Endothelial cell of umbilical vein (primary cell): ENCODE data around the gene HABP4. TPM values are rescaled to one million over a fixed set of nuclear protein-coding genes. Genes with fewer than 3 reads are reported as not detected.
A peak's percentile ranks its signal among the peaks of the same experiment; 100 is the strongest.

Source experiments
- BruUV-seq: library from RNA; stranded (reverse); fragments of 400-500 nt; replicated peaks from 2 replicates; lab custom pipeline; 2021; lab: Mats Ljungman, UMichigan
- CTCF ChIA-PET: fragments of 300-600, 350-600 bp; sonication (Branson Sonifier 250); formaldehyde crosslinking; loops from one replicate; lab custom pipeline; 2021; ENCODE audit warnings: antibody characterized with exemption, inconsistent platforms; lab: Charles Lee
- POLR2A ChIA-PET: fragments of 300-600, 350-600 bp; sonication (Branson Sonifier 250); formaldehyde crosslinking; loops from one replicate; lab custom pipeline; 2021; ENCODE audit warnings: antibody characterized with exemption, inconsistent platforms; lab: Charles Lee
- DNase-seq: peaks from one replicate; pipeline ENCODE4 v3.0.0-alpha.2; 2011; ENCODE audit warnings: low read depth, low spot score
- FAIRE-seq: peaks from 2 replicates; lab custom pipeline; 2011; peaks lifted over from hg19 to GRCh38; lab: Jason Lieb, UNC
- H2AFZ ChIP-seq: 2 replicates; pipeline ENCODE4 v1.6.0; 2012; ENCODE audit warnings: low read depth, low read length, control low read depth, inconsistent platforms
- H3K27ac ChIP-seq: 2 replicates; pipeline ENCODE4 v1.5.1; 2011; ENCODE audit warnings: low read depth, mild to moderate bottlenecking, control low read depth, low read length, moderate library complexity; ENCODE audit not compliant: insufficient read depth
- H3K27me3 ChIP-seq, 2 experiments: 2 replicates each; pipeline versions ENCODE4 v1.6.0 to v1.6.1; 2011; ENCODE audit warnings: low read length in 2 of 2, mixed read lengths in 1 of 2; ENCODE audit not compliant: control insufficient read depth in 2 of 2, insufficient read depth in 2 of 2
- H3K36me3 ChIP-seq, 2 experiments: 2 replicates in 1 of 2; 3 replicates in 1 of 2; pipeline ENCODE4 v1.5.1; 2011; ENCODE audit warnings: low read length in 2 of 2, mild to moderate bottlenecking in 1 of 2, moderate library complexity in 1 of 2; ENCODE audit not compliant: control insufficient read depth in 2 of 2, insufficient read depth in 2 of 2; ENCODE audit errors: extremely low read depth in 1 of 2
- H3K4me1 ChIP-seq: 3 replicates; pipeline ENCODE4 v1.5.1; 2011; ENCODE audit warnings: mild to moderate bottlenecking, low read length; ENCODE audit not compliant: control insufficient read depth, insufficient read depth; ENCODE audit errors: extremely low read depth
- H3K4me2 ChIP-seq: 2 replicates; pipeline ENCODE4 v1.6.1; 2011; ENCODE audit warnings: low read length, control low read depth, mixed read lengths; ENCODE audit not compliant: insufficient read depth
- H3K4me3 ChIP-seq, 3 experiments: fragments of 200-600 bp in 1 of 3; sonication (generic), shearing (Covaris generic) in 1 of 3; replicated peaks in 1 of 3; 2 replicates each; pipeline ENCODE4 v1.5.1; 2011 to 2016; ENCODE audit warnings: control low read depth in 3 of 3, low read length in 3 of 3, mild to moderate bottlenecking in 2 of 3, inconsistent platforms in 1 of 3, low read depth in 1 of 3, moderate library complexity in 1 of 3; ENCODE audit not compliant: insufficient read depth in 1 of 3
- H3K79me2 ChIP-seq: 2 replicates; pipeline ENCODE4 v1.6.0; 2012; ENCODE audit warnings: low read length, inconsistent platforms; ENCODE audit not compliant: control insufficient read depth, insufficient read depth
- H3K9ac ChIP-seq: replicated peaks from 2 replicates; pipeline ENCODE3; 2011; ENCODE audit warnings: low read length, control low read depth; ENCODE audit not compliant: insufficient read depth; ENCODE audit errors: extremely low read depth
- H3K9me1 ChIP-seq: replicated peaks from 3 replicates; pipeline ENCODE4 v1.6.0; 2011; ENCODE audit warnings: mild to moderate bottlenecking, low read length; ENCODE audit not compliant: control insufficient read depth, insufficient read depth; ENCODE audit errors: extremely low read depth
- H3K9me3 ChIP-seq: replicated peaks from 2 replicates; pipeline ENCODE4 v1.5.1; 2012; ENCODE audit warnings: low read length, inconsistent platforms; ENCODE audit not compliant: control insufficient read depth, insufficient read depth
- H4K20me1 ChIP-seq: replicated peaks from 2 replicates; pipeline ENCODE3; 2011; ENCODE audit warnings: mild to moderate bottlenecking, low read length; ENCODE audit not compliant: control insufficient read depth, insufficient read depth; ENCODE audit errors: extremely low read depth
- CTCF ChIP-seq, 2 donors: IDR thresholded peaks; 1 replicate in 1 of 2; 2 replicates in 1 of 2; pipeline ENCODE4 v1.5.1; 2011; ENCODE audit warnings: low read length in 2 of 2, mild to moderate bottlenecking in 2 of 2, moderate library complexity in 2 of 2, control low read depth in 1 of 2, inconsistent platforms in 1 of 2, low read depth in 1 of 2; ENCODE audit not compliant: insufficient read depth in 1 of 2; ENCODE audit errors: extremely low read depth in 1 of 2
- EZH2 ChIP-seq: IDR thresholded peaks from 2 replicates; pipeline ENCODE4 v1.6.1; 2012; ENCODE audit warnings: borderline replicate concordance, low read depth, mild to moderate bottlenecking, moderate library complexity, low read length, inconsistent platforms; ENCODE audit not compliant: severe bottlenecking
- FOS ChIP-seq: IDR thresholded peaks from 2 replicates; pipeline ENCODE4 v1.6.1; 2011; ENCODE audit warnings: mild to moderate bottlenecking, low read length, moderate library complexity, borderline replicate concordance; ENCODE audit not compliant: insufficient read depth
- GATA2 ChIP-seq: IDR thresholded peaks from 2 replicates; pipeline ENCODE4 v1.7.0; 2011; ENCODE audit warnings: low read depth, mild to moderate bottlenecking, moderate library complexity, mixed read lengths, low read length; ENCODE audit not compliant: insufficient read length, insufficient read depth
- JUN ChIP-seq: IDR thresholded peaks from 2 replicates; pipeline ENCODE4 v1.6.1; 2011; ENCODE audit warnings: borderline replicate concordance, low read depth; ENCODE audit not compliant: insufficient read length, insufficient read depth
- MYC ChIP-seq: IDR thresholded peaks from one replicate; pipeline ENCODE4 v1.6.1; 2011; ENCODE audit warnings: mild to moderate bottlenecking, low read depth, low read length
- POLR2A ChIP-seq: IDR thresholded peaks from 2 replicates; pipeline ENCODE4 v1.6.1; 2012; ENCODE audit warnings: low read depth, mild to moderate bottlenecking, control low read depth, low read length
- POLR2AphosphoS5 ChIP-seq: IDR thresholded peaks from 2 replicates; pipeline ENCODE4 v1.6.1; 2012; ENCODE audit warnings: low read depth, mild to moderate bottlenecking, control low read depth, low read length, moderate library complexity; ENCODE audit not compliant: insufficient read depth
- dilution Hi-C: fragments of 300-500 bp; cut with MboI; formaldehyde crosslinking; loops from one replicate; pipeline ENCODE4 v1.15.0; 2019; ENCODE audit warnings: low sequenced_read_pairs; ENCODE audit not compliant: extremely low pct_ligation_motif_present
- intact Hi-C: fragments of 100-400 bp; cut with micrococcal nuclease; formaldehyde crosslinking; loops from one replicate; pipeline ENCODE4 v1.10.0; 2022
- polyA plus RNA-seq, 4 experiments: library from polyadenylated mRNA; depleted of rRNA in 3 of 4; stranded (reverse) in 3 of 4; unstranded in 1 of 4; fragments of >200 nt; gene quantifications; 2 replicates each; pipeline versions ENCODE4 v1.2.1 to v1.2.3, GENCODE V29; 2011 to 2012; ENCODE audit warnings: missing spikeins in 1 of 4
- total RNA-seq: library from RNA; stranded (reverse); gene quantifications from 2 replicates; pipeline ENCODE4 v1.2.3, GENCODE V29; 2021
- TF ChIP-seq, protein P1 (sequence below): IDR thresholded peaks from 2 replicates; pipeline ENCODE4 v1.6.1; 2011; ENCODE audit not compliant: insufficient read depth, insufficient read length

Gene HABP4
- total and polyA plus RNA-seq, 2 donors (not counting 3 experiments of a cell fraction or from before 2014, with no cell fraction given) = 4.6 to 11.1 TPM

DNA sequence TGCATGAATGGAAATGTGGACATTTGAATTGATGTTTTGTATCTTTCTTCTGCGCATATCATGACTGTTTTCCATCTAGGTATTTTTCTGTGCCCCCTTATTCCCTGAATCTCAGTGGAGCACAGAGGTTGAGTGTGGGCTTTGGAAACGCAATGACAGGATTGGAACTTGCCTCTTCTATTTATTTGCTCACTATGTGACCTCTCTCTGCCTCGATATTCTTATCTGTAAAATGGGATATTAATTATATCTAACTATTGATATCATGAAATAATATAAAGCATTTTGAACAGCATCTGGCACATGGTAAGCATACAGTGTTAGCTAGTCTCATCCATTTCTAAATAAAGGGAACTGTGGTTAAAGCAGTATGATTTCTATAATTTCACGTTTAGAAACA lies 26.0 kb downstream of the HABP4 start:
- H3K27ac ChIP-seq = no peak overlapping the region
- no TSS peak for BruUV-seq
- FAIRE-seq (no peak), DNase-seq (no peak)
- ChIA-PET CTCF (interaction anchor here (1.4 kb wide), 1 partner anchor 23 kb away, joined by 3 read pairs; no protein-coding TSS in a partner anchor), POLR2A (no interaction called here)
- dilution Hi-C loops (no loop called here), intact Hi-C loops (loop anchor here (1.0 kb wide), 1 partner anchor 14 kb away; no protein-coding TSS in a partner anchor)
- no peaks in the 10 kb centered on the region for H3K4me1 ChIP-seq
- H3K4me3 ChIP-seq = no peak overlapping the region
- no peak overlapping the region for H2AFZ ChIP-seq
- no peaks in the 10 kb centered on the region for H3K27me3 ChIP-seq
- no peaks in the 10 kb centered on the region for H4K20me1 ChIP-seq
- TF ChIP-seq POLR2A = no peak
- no peak for TF ChIP-seq JUN
- TF ChIP-seq GATA2 = no peak
- TF ChIP-seq CTCF (IDR thresholded peaks at IDR 0.05; ENCODE audit: extremely low read depth in 1 of 2, insufficient read depth in 1 of 2, low read depth in 1 of 2, low read length in 2 of 2) = no peak
- no peak for TF ChIP-seq EZH2
- TF ChIP-seq MYC = no peak
- H3K9me1 ChIP-seq = no peaks in the 10 kb centered on the region
- no peaks in the 10 kb centered on the region for H3K9me3 ChIP-seq
- H3K36me3 ChIP-seq = peaks cover 2% of the 10 kb centered on the region in 2 experiments
- H3K9ac ChIP-seq = no peak overlapping the region
- H3K4me2 ChIP-seq = no peak overlapping the region
- no peaks in the 10 kb centered on the region for H3K79me2 ChIP-seq

GRCh38 chr9:96476591-96476990 lies 26.6 kb downstream of the HABP4 start:
- Histone ChIP-seq H3K79me2 (no peaks in the 10 kb centered on the region), H3K4me2 (no peak overlapping the region), H3K9me3 (no peaks in the 10 kb centered on the region), H3K36me3 (peaks cover 2% of the 10 kb centered on the region in 2 experiments), H2AFZ (peak overlapping the region; percentile 73), H4K20me1 (no peaks in the 10 kb centered on the region), H3K9me1 (no peaks in the 10 kb centered on the region), H3K4me3 (no peak overlapping the region), H3K27me3 (no peaks in the 10 kb centered on the region), H3K27ac (no peak overlapping the region), H3K9ac (no peak overlapping the region), H3K4me1 (no peaks in the 10 kb centered on the region)
- no TSS peak for BruUV-seq
- intact Hi-C loops = loop anchor here (1.0 kb wide), 1 partner anchor 14 kb away; no protein-coding TSS in a partner anchor
- dilution Hi-C loops = no loop called here
- FAIRE-seq = peak; percentile 68
- ChIA-PET POLR2A (no interaction called here), CTCF (interaction anchor here (0.6 to 1.4 kb wide), 2 partner anchors 149 to 190 kb away, joined by 3 to 4 read pairs; no protein-coding TSS in a partner anchor)
- TF ChIP-seq FOS (no peak), POLR2AphosphoS5 (no peak), MYC (no peak), GATA2 (no peak), CTCF (IDR thresholded peaks at IDR 0.05; ENCODE audit: extremely low read depth in 1 of 2, insufficient read depth in 1 of 2, low read depth in 1 of 2, low read length in 2 of 2) (no peak), EZH2 (no peak), POLR2A (no peak), JUN (no peak)
- TF ChIP-seq, protein P1, sequence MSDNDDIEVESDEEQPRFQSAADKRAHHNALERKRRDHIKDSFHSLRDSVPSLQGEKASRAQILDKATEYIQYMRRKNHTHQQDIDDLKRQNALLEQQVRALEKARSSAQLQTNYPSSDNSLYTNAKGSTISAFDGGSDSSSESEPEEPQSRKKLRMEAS = no peak
- DNase-seq = peak; percentile 30
